ENCODE results near the gene RNF114.

DNA sequence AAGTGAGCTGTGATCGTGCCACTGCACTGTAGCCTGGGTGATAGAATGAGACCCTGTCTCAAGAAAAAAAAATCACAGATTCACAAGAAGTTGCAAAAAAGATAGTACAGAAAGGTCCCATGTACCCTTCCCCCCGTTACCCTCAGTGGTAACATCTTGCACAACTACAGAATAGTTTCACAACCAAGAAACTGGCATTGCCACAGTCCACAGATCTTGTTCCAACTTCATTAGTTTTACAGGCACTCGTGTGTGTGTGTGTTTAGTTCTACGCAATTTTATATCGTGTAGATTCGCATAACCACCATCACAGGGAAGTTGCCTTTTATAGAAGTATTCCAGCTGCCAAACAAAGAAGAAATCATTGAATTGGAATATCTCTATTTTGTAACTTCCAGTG lies 40.0 kb upstream of the RNF114 start:
- no peak for TF ChIP-seq CTCF (IDR thresholded peaks at IDR 0.05)
- no peak for TF ChIP-seq POLR2A (IDR thresholded peaks at IDR 0.05)
